HG03108 (cell line): ENCODE measurements around the gene GLI3.

Experiments
- ATAC-seq: cut with Tn5 transposase; IDR thresholded peaks from one replicate; pipeline ENCODE4 v1.9.1; 2021; ENCODE audit warnings: moderate library complexity; ENCODE audit not compliant: unreplicated experiment

The GLI3 gene

DNA sequence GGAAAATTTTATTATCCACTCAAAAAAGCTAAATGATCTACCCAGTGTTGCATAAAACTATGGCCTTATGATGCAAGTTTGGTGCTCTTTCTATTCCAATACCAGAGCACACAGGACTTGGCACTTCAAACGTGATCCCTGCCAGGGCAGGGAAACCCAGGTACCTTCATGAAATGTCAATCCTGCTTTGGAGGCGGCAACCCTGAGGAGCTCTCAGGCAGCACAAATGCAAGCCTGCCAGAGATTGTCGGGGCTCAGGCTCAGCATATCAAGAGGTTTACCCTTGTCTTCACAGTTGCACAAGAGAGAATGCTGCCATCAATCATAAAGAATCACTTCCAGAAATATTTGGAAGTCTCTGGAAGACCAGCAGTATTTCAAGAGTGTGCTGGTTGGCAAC, 151.5 kb downstream of the GLI3 start:
- no peak for ATAC-seq

DNA sequence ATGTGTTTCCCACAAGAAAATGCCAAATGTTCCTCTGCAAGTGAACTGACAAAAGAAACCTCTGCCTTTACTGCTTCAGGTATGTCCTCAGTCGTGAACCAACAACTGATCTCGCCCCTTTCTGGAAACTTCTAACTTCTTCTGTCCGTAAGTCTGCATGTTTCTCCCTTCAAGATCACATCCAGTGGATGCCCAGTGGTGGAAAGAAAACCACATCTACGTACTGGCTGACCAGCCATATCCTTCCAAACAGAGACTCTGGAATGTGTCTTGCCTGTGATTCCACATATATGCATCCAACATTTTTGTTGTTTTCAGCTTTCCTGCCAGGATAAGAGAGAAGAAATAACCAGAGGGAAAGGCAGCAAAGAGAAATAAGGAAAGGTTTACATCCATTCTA, 152.7 kb downstream of the GLI3 start:
- no peak for ATAC-seq

DNA sequence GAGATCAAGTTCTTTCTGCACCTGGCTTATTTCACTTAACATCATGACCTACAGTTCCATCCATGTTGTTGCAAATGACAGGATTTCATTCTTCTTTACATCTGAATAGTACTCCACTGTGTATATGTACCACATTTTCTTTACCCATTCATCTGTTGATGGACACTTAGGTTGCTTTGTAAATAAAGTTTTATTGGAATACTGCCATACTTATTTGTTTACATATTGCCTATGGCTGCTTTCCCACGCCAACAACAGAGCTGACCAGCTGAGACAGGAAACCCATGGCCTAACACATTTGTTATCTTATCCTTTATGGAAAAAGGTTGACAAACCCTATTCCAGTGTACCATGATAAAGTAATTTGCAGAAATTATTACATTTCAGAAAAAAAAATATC, 153.7 kb downstream of the GLI3 start:
- no peak for ATAC-seq

DNA sequence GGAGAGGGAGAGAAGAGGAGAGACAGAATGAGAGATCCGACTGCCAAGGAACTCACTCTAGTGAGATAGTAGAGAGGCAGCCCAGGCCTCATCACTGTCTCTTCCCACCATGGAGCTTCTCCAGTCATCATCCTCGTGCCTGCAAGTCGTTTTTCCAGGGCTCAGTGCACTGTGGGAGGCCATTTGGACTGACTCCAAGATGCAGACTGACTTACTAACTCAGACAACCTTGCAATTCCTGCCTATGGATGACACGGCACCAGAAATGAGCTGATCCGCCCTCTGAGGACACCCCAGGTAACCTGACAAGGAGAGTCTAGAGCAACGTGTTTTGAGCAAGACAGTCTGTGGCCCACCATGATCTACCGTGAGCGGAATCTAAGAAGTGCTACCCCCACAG, 154.9 kb downstream of the GLI3 start:
- no peak for ATAC-seq

DNA sequence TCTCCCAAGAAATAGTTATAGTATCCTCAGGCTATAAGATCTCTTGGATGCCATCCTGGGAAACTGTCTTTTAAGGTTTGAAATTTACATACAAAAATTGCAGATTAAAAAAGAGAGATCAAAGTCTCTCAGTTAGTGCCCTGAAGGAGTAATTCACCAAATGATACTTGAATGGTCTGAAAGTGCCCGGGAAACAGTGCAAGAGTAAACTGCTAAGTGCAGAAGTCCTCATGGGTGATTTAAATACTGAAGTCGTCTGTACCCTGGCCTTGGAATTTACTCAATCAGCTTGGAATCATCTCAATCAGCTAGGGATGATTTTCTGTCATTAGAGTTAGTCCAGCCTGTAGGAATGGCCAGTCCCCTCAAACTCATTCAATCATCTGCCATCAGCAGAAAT, 155.3 kb downstream of the GLI3 start:
- no peak for ATAC-seq

DNA sequence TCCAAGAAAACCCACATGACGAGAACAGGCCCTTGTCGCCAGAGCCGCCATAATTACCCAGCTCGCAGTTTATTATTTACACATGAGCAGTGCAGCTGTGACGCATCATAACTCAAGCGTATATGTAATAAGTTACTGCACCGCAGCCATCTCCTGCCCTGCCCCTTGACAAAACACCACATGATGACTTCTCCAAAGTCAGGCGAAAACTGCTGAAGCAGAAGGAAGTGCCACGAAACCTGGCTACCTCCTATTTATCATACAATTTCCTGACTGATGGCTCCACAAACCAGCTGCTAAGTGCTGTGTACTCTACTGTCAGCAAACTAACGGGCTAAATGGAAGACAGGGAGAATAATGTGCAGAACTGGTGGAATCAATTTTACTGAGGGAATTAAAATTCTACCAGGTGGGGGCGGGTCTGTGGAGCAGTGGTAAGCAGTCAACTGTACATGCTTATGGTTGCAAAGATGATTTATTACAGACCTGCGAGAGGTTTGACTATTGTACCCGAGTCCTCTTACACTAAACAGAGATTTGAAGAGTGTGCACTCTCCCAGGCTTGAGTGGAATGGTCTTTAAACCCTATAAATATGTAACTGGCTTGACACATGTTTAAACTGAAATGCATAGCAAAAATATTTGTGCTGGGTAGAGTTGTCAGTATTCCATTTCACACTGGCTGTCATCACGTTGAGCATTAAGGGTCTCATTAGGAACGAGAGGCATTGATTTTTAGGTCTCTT, 156.0 kb downstream of the GLI3 start:
- no peak for ATAC-seq

DNA sequence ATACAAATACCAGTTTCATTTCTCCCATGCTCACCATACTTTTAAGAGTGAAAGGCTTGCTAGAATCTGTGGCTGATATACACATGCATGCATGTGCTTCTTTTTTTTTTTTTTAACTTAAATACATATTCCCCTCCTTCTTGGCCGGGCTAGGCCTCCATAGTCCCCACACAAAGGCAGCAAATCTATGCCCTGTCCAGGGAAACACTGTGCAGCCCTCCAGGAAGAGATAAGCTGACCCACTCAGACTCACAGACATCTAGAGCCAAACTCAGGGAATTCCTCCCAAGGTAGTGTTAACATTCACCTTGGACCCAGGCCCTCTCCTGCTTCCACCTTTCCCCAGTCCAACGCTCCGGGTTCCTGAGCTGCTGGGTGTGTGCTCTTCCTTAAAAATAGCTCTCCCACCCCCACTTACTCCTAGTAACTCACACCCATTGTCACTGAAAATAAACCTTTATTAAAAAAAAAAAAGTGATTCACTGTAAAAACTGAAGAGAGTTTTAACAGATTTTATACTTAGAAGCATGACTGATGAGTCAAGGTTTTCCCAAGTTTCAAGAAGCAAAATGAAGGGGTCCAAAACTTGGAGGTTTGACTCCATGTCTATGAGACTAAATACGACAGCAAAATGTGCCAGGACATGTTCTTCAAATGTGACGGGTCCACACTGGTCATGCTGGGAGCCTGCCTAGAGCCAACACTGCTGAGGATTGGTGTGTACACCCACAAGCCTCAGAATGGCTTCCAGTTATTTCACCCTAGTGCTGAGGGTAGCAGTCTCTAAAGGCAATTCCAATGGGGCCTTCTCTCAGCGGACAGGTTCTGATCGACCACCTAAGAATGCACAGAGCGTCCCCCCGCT, 159.5 kb downstream of the GLI3 start:
- no peak for ATAC-seq

DNA sequence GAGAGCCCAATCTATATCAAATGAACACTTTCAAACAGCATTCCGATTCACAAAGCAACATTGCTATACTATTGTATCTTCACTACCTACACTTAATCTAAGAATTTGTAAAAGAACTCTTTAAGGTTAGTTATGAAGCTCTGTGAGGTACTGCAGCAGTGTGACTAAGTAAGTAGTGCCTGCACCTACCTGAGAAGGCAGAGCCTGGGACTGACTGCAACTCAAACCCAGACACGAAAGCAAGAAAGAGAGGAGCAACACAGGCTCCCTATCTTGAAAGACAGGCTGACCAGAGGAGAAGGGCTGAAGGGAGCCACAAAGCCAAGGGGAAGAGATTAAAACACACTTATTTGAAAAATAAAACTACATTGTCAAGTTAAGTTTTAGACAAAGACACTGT, 160.1 kb downstream of the GLI3 start:
- no peak for ATAC-seq

DNA sequence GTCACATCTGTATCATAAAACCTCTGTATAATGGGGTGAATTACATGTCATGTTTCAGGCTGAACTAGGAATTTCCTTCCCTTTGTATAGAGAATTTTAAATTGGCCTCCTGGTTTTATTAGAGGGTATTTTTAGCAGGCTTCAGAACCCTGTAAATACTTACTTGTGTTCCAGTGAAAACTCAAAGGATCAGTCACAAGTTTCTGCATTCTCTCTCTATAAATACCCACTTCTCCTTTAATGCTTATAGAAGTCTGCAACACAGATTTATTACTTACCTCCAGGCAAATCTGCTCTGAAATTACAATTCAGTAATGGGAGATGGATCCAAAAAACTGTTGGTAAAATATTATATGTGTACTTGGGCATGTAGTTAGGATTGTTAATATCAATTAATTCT, 161.6 kb downstream of the GLI3 start:
- ATAC-seq, result no peak

DNA sequence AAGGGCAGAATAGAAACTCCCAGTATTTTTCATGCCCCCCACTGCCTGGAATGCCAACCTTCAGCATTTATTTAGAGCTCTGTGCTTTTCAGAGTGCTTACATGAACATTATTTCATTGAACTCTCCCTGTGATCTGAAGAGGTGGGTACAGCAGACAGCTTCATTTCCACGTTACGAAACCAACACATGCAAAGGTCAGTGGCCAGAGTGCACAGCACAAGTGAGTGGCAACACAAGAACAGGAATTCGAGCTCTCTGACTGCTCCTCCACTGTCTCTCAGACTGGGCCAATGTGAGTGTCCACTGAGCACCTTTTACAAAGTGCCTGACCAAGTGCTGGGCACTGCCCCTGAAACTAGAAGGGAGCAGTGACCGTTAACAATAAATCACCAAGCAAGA, 162.9 kb downstream of the GLI3 start:
- ATAC-seq, result no peak

DNA sequence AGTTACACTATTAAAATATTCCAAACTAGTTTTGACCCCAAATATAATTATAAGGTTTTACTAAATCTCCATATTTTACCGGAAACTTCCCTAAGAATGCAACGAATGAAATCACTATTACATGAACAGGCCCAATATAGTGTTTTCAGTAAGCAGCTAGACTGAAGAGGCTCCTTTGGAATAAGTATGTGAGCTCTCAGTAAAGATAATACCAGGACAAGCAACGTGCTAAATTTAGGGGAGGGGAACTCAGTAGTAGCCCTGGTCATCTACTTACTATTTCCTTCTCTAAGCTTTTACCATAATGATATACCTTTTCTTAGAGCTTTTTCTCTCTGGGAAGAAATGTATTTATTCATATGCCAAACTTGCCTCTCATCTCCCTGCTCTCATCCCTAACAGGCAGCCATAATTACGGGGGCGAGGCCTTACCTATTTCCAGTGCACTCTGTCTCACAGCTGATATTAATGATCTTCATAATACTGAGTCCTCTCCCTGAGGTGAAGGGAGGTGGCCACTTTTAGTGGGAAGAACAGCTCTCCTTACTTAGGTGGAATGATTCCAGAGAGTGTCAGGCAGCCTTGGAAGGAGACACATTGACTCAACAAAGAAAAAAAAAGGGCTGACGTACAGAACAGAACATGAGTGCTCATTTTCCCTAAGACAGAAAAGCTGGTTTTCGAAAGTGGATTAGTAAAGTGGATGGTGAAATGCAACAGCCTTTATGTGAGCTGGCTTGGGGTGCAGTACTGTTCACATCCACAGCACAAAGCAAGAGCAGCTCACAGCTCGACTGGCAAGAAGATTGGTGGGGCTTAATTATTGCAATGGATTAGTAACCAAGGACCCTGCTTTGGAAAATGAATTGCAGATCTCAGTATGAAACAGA, 165.4 kb downstream of the GLI3 start:
- ATAC-seq, result no peak

DNA sequence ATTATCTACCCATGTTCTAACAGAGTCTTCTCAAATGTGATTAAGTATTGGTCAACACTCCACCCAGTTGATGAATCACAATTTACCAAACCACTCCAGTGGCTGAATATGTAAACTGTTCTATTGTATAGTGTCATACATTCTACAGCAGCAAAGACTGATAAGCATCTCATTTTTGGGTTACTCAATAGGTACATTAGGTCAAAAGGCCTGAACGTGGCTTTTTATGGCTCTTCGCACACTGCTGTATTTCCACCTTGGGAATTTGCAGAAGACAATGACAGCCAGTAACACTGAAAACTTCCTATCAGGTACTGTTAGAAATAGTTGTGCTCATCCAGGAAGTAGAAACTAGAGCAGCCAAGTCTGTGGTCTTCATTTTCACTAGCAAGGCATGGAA, 166.9 kb downstream of the GLI3 start:
- no peak for ATAC-seq

DNA sequence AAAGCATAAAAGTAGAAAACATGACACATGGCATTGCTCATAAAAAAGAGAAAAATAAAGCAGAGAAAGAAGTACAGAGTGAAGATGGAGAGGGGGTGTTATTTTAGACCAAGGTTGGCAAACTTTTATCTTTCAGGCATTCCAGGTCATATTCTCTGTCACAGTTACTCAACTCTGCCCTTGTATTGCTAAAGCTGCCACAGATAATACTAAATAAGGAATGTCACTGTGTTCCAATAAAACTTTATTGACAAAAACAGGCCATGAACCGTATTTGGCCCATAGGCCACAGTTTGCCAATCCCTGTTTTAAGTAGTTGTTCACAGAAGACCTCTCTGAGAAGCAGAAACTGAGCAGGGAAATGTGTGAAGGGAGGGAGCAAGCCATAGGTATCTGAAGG, 167.4 kb downstream of the GLI3 start:
- ATAC-seq, result no peak

DNA sequence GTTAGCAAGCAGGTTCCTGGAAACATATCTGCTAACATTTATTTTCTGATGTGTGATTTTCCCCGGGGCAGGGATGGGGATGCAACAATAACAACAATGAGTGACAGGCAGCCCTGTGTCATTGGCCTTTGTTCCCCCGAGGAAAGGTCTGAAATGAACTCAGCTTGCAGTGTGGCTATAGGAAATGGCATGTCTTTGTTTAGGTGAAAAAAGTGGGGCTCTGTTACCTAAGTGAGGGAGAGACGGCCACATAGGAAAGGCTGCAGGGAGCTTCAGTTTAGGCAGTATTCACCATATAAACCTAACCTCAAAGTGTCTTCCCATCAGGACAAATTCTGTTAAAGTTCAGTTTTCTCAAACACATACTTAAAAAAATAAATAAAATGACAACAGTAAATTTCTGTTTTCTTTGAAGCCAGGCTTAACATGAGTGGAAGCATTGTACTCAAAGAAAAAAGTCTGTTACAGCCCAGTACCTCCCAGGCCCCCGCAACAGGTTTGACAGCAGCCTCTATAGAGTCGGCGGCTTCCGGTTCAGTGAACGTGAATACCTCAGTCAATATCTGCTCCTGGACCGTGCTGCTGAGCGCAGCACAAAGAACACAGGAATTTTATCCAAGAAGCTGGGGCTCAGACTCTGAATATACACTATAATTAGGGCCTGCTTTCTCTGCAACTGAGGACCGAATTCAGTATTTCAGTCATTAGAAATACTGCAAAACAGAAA, 168.3 kb downstream of the GLI3 start:
- ATAC-seq, result no peak

DNA sequence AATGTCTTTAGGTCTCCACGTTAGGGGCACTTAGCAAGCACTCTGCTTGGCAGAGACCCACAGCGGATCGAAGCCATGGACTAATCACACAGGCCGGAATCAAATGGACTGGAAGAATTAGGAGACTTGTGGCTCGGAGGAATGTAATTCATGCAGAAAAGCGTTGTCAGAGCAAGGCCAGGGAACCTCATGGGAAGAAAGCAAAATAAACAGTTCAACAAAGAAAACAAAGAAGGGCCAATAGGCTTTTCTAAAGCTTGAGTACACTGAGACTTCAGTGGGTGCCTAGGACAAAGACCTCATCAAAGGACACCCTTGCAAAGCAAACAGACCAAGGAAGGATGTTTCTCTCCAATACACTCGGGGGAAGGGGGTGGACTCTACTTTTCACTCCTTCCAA, 171.1 kb downstream of the GLI3 start:
- ATAC-seq, result no peak

DNA sequence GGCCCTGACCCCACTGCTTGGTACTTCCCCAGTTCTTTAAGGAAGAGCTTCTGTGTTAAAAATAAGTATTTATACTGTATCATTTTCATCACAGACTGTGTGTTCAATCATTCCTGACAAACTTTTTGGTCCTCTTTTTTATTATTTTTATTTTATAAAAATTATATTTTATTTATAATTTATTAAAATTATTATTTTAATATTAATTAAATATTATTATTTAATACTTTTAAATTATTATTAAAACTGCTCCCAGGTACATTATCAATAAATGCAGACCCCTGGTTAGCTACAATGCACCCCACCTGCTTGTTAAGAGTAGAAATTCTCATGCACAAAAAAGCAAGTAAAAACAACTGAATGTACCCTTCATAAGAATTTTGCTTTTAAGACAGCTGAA, 172.0 kb downstream of the GLI3 start:
- no peak for ATAC-seq

DNA sequence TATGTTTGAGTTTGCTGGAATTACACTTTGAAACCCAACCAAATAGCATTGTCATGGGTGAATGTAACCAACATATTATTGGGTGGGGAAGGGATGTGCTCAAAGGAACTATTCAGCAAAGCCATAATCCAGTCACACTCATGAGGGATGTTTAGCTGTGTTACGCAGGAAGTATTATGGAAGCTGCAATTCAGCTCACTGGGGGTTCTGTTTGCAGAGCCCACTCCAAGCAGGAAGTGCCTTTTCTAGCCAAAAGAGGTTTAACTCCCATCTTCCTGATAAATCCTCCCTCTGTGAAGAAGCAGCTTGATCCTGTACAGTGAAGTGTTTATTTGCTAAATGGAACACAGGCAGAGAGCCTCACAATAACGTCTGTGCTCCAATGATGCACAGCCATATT, 172.5 kb downstream of the GLI3 start:
- no peak for ATAC-seq

DNA sequence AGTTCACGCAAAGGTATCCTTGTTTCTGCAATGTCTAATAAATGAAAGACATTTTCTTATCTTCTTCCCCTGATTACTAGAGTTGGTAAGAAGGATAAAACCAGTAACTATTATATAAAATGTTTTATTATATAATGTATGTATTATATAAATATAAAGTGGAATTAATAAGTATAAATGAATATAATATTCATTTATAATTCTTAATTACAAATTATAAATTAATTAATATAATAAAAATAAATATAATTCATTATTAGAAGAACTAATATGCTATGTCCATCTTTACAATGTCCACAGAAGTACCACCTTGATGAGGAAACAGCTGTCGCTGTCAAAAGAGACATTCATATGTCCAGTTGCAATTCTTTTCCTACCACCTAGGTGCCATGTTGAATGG, 177.7 kb downstream of the GLI3 start:
- no peak for ATAC-seq

DNA sequence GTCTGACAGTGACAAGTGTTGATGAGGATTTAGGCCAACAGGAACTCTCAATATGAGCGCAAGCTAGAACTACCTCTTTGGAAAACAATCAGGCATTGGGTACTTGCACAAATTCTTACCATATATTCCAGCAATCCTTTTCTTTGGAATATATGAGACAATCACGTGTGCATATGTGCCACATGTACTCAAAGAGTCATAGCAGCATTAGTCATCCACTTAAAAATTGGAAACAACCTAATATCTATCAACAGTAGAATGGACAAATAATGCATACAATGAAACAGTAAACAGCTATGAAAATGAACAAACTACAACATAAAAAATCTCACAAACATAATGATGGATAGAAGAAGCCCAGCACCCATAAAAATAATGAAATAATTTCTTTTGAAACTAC, 179.7 kb downstream of the GLI3 start:
- no peak for ATAC-seq

DNA sequence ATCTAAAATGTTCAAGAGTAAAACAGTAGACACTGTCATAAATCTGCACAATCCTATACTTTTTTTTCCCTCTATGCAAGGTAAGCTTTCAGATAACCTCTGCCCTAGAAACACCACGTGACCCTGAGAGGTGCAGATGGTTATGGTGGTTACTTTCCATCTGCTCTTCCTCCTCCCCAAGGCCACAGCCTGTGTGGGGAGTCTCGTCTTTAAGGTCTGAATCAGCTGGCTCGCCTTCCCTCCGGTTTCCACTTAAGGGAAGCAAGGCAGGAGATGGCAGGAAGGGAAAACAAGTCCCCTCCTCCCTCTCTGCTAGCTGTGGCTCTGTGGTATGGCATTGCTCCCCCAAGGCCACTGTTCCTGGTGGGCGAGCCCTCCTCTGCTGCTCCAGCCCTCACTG, 181.8 kb downstream of the GLI3 start:
- no peak for ATAC-seq

DNA sequence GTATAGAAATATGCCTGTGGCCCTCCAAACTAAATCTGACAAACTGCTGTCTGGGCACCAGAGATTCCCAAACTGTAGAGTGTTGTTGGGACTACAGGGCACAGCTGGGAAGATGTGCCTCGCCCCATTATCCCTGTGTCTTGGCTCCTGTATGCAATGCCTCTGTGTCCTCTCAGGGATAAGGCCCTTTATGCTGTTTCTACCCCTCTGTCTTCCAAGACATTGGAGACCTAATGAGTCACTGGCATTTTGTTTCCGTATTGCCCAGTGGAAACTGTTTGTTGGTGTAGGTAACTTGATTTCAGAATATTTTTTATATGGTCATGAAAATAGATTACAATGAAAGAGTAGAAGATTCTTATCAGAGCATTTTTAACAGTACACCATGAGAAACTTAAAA, 183.2 kb downstream of the GLI3 start:
- no peak for ATAC-seq
